T-cell (primary cell): ENCODE measurements around the gene ROCK2. TPM values are rescaled to one million over a fixed set of nuclear protein-coding genes. Genes with fewer than 3 reads are reported as not detected.

Experiments used
- ATAC-seq, 4 experiments: fragments of 200-7000 bp in 3 of 4; fragments of 150-1000 bp in 1 of 4; cut with Tn5 transposase; replicated peaks in 1 of 4; 1 replicate in 3 of 4; 2 replicates in 1 of 4; pipeline ENCODE4 v1.10.0; 2021; ENCODE audit warnings: moderate library complexity in 3 of 4, mild to moderate bottlenecking in 2 of 4, moderate number of reproducible peaks in 1 of 4
- CTCF ChIA-PET, 2 donors: fragments of 300-600 bp; sonication (Branson Sonifier 250); formaldehyde crosslinking; loops; one replicate each; lab custom pipeline; 2022; ENCODE audit warnings: antibody characterized with exemption in 2 of 2; lab: Charles Lee
- POLR2A ChIA-PET, 2 donors: fragments of 300-600 bp; sonication (Branson Sonifier 250); formaldehyde crosslinking; loops; one replicate each; lab custom pipeline; 2022; ENCODE audit warnings: antibody characterized with exemption in 2 of 2; lab: Charles Lee
- DNase-seq, 35 experiments: peaks; one replicate each; pipeline versions ENCODE4 v3.0.0 to v3.0.0-alpha.2; 2013 to 2023
- H3K27ac ChIP-seq: one replicate; pipeline ENCODE4 v1.5.1; 2013; ENCODE audit warnings: low read length
- H3K27me3 ChIP-seq, 2 experiments: replicated peaks in 1 of 2; 1 replicate in 1 of 2; 2 replicates in 1 of 2; pipeline versions ENCODE4 v1.6.1 to v1.7.0; 2013; ENCODE audit warnings: low read length in 1 of 2, mixed read lengths in 1 of 2; ENCODE audit not compliant: control insufficient read depth in 2 of 2, insufficient read depth in 2 of 2; ENCODE audit errors: extremely low read depth in 1 of 2
- H3K36me3 ChIP-seq, 2 donors: 1 replicate in 1 of 2; 2 replicates in 1 of 2; pipeline versions ENCODE4 v1.6.1 to v1.7.0; 2013; ENCODE audit warnings: low read length in 1 of 2; ENCODE audit not compliant: control insufficient read depth in 2 of 2, insufficient read depth in 1 of 2; ENCODE audit errors: extremely low read depth in 1 of 2
- H3K4me1 ChIP-seq, 2 experiments: 1 replicate in 1 of 2; 2 replicates in 1 of 2; pipeline versions ENCODE4 v1.6.1 to v1.7.0; 2013; ENCODE audit warnings: low read length in 2 of 2, mixed read lengths in 1 of 2; ENCODE audit not compliant: insufficient read depth in 2 of 2, control insufficient read depth in 1 of 2; ENCODE audit errors: extremely low read depth in 1 of 2
- H3K4me3 ChIP-seq, 2 donors: 1 replicate in 1 of 2; 2 replicates in 1 of 2; pipeline versions ENCODE4 v1.5.1 to v1.7.0; 2013; ENCODE audit warnings: mild to moderate bottlenecking in 2 of 2, low read length in 1 of 2, moderate library complexity in 1 of 2; ENCODE audit not compliant: control insufficient read depth in 1 of 2; ENCODE audit errors: extremely low read depth in 1 of 2
- H3K9me3 ChIP-seq: 2 replicates; pipeline ENCODE4 v1.7.0; 2013
- H3K27ac Mint-ChIP-seq, 2 donors: one replicate each; pipeline ENCODE4 v1.8.0; 2020 to 2021; ENCODE audit warnings: mild to moderate bottlenecking in 2 of 2, mixed read lengths in 2 of 2
- H3K27me3 Mint-ChIP-seq, 2 donors: one replicate each; pipeline ENCODE4 v1.8.0; 2021 to 2022; ENCODE audit warnings: mixed read lengths in 2 of 2
- H3K36me3 Mint-ChIP-seq: one replicate; pipeline ENCODE4 v1.8.0; 2021; ENCODE audit warnings: mixed read lengths
- H3K4me1 Mint-ChIP-seq, 3 donors: one replicate each; pipeline ENCODE4 v1.8.0; 2020 to 2022; ENCODE audit warnings: mixed read lengths in 3 of 3, mild to moderate bottlenecking in 1 of 3
- H3K4me3 Mint-ChIP-seq, 3 donors: one replicate each; pipeline ENCODE4 v1.8.0; 2020 to 2022; ENCODE audit warnings: mild to moderate bottlenecking in 3 of 3, mixed read lengths in 3 of 3, moderate library complexity in 3 of 3
- H3K9me3 Mint-ChIP-seq, 3 donors: one replicate each; pipeline ENCODE4 v1.8.0; 2020 to 2022; ENCODE audit warnings: mixed read lengths in 3 of 3
- WGBS: methylation state at CpG from one replicate; pipeline ENCODE4 v1.1.5; 2013; ENCODE audit warnings: missing lambda C conversion rate; ENCODE audit not compliant: insufficient coverage; 5-methylcytosine and 5-hydroxymethylcytosine counted together
- total RNA-seq, 35 experiments: library from RNA in 6 of 35; stranded (reverse) in 6 of 35; fragments of 120-200 nt in 1 of 35; gene quantifications; one replicate each; pipeline versions ENCODE4 v1.2.1 to v1.2.4 and lab custom pipeline; 2013 to 2026

Gene ROCK2
- total RNA-seq, 5 donors from 2014 or later (not counting 1 experiment from before 2014, with no cell fraction given) = 15.5 to 22.3 (median 18.6) TPM

DNA sequence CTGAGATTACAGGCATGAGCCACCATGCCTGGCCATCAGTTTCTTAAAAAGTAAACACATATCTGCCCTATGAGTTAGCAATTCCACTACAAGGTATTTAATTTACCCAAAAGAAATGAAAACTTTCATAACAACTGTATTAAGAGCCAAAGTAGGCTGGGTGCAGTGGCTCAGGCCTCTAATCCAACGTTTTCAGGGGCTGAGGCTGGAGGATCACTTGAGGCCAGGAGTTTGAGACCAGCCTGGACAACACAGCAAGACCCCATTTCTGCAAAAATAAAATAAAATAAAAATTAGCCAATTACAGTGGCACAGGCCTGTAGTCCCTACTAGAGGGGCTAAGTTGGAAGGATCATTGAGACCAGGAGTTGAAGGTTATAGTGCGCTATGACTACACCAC lies 6.5 kb downstream of the ROCK2 start:
- DNase-seq (no peak), ATAC-seq (no peak)
- POLR2A ChIA-PET = no interaction called here
- Histone ChIP-seq H3K27me3 (no peaks in the 10 kb centered on the region), H3K4me1 (peaks cover 6 to 9% of the 10 kb centered on the region in 2 experiments), H3K36me3 (no peaks in the 10 kb centered on the region), H3K9me3 (no peaks in the 10 kb centered on the region), H3K27ac (no peak overlapping the region), H3K4me3 (no peak overlapping the region)
- H3K4me3 Mint-ChIP-seq = no peak overlapping the region
- no CpG with 5 or more reads among the region's 2 CpGs for WGBS
- H3K9me3 Mint-ChIP-seq = peaks cover 0 to 5% (median 0%) of the 10 kb centered on the region in 3 donors
- CTCF ChIA-PET = no interaction called here
- peaks cover 48 to 57% (median 54%) of the 10 kb centered on the region in 3 donors for H3K4me1 Mint-ChIP-seq
- no peak overlapping the region for H3K27ac Mint-ChIP-seq
- H3K36me3 Mint-ChIP-seq = peaks cover 6% of the 10 kb centered on the region
- H3K27me3 Mint-ChIP-seq = no peaks in the 10 kb centered on the region

DNA sequence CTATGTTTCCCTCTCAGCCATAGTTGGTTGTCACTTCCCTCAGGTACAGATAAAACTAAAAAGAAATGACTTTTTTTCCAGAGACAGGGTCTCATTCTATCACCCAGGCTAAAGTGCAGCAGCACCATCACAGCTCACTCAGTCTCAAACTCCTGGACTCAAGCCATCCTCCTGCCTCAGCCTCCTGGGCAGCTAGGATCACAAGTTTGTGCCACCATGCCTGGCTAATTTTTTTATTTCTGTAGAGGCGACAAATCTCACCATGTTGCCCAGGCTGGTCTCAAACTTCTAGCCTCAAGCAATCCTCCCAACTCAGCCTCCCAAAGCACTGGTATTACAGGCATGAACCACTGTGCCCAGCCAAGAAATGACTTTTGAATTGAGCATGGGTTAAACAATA lies 8.2 kb downstream of the ROCK2 start:
- no peaks in the 10 kb centered on the region for H3K4me1 ChIP-seq
- ChIA-PET POLR2A (no interaction called here), CTCF (no interaction called here)
- Mint-ChIP-seq H3K27ac (no peak overlapping the region), H3K27me3 (no peaks in the 10 kb centered on the region), H3K9me3 (peaks cover 3 to 10% (median 5%) of the 10 kb centered on the region in 3 donors), H3K4me3 (no peak overlapping the region), H3K4me1 (peaks cover 45 to 48% (median 48%) of the 10 kb centered on the region in 3 donors), H3K36me3 (peaks cover 9% of the 10 kb centered on the region)
- no peak for ATAC-seq
- no peaks in the 10 kb centered on the region for H3K36me3 ChIP-seq
- H3K9me3 ChIP-seq = no peaks in the 10 kb centered on the region
- no peak for DNase-seq
- no peak overlapping the region for H3K27ac ChIP-seq
- H3K4me3 ChIP-seq = no peak overlapping the region
- WGBS = 100% methylated on average over 1 of the region's 1 CpG
- no peaks in the 10 kb centered on the region for H3K27me3 ChIP-seq

DNA sequence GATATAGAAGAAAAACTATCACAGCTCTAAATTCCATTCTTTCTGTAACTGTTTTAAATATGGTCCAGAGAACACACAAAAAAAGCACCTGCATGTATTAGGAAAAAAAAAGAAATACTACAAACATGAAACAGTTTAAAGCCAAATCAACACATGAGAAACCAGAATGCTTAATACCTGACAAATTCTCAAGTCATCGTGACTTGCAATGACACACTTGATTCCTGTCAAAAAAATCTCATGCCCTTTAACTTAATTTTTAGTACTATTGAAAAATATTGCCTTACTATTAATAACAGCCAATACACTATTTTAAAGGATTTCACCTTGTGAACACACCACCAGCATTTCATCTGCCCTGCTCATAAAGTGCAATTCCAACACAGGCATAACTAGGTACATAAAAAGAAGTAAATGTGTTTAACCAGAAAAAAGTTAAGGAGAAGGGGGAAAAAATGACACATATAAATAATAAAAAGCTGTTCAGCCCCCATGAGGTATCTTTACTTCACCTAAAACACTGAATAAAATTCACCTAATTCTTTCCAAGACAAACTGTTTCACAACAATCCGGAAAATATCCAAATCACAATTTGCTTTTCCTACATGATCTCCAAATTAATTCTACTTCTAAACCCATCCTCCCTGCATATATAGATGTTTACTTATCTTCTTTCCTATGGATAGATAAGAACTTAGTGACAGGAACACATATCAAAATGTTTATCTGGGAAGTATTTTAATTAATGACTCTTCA lies 10.8 kb downstream of the ROCK2 start:
- Mint-ChIP-seq H3K27ac (no peak overlapping the region), H3K36me3 (peaks cover 9% of the 10 kb centered on the region), H3K4me1 (peaks cover 25 to 33% (median 27%) of the 10 kb centered on the region in 3 donors), H3K27me3 (no peaks in the 10 kb centered on the region), H3K4me3 (no peak overlapping the region), H3K9me3 (peaks cover 3 to 10% (median 5%) of the 10 kb centered on the region in 3 donors)
- ChIA-PET POLR2A (interaction anchor here (0.5 kb wide), 2 partner anchors 631 to 951 kb away, joined by 4 to 8 read pairs; no protein-coding TSS in a partner anchor), CTCF (interaction anchor here in 1 of 2 donors (0.7 kb wide), 1 partner anchor 550 kb away, joined by 4 read pairs; no protein-coding TSS in a partner anchor)
- WGBS = no CpG with 5 or more reads among the region's 2 CpGs
- Histone ChIP-seq H3K4me1 (no peaks in the 10 kb centered on the region), H3K27ac (no peak overlapping the region), H3K27me3 (no peaks in the 10 kb centered on the region), H3K36me3 (no peaks in the 10 kb centered on the region), H3K9me3 (no peaks in the 10 kb centered on the region), H3K4me3 (no peak overlapping the region)
- DNase-seq = no peak
- no peak for ATAC-seq

DNA sequence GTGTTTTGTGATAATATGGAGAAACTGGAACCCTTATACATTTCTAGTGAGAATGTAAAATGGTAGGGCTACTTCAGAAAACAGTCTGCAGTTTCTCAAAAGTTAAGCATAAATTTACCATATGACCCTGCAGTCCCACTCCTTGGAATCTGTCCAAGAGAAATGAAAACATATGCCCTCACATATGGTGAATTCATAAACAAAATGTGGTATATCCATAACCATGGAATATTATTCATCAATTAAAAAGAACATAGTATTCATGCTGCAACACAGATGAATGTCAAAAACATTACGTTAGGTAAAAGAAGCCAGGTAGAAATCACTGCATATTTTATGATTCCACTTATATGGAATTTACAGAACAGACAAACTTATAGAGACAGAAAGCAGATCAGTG lies 11.8 kb downstream of the ROCK2 start:
- H3K27ac Mint-ChIP-seq = no peak overlapping the region
- ChIA-PET CTCF (no interaction called here), POLR2A (no interaction called here)
- no peaks in the 10 kb centered on the region for H3K27me3 Mint-ChIP-seq
- peaks cover 9% of the 10 kb centered on the region for H3K36me3 Mint-ChIP-seq
- Histone ChIP-seq H3K4me1 (no peaks in the 10 kb centered on the region), H3K4me3 (no peak overlapping the region), H3K27ac (no peak overlapping the region), H3K36me3 (no peaks in the 10 kb centered on the region), H3K27me3 (no peaks in the 10 kb centered on the region), H3K9me3 (no peaks in the 10 kb centered on the region)
- peaks cover 24 to 36% (median 32%) of the 10 kb centered on the region in 3 donors for H3K4me1 Mint-ChIP-seq
- no peak for ATAC-seq
- H3K4me3 Mint-ChIP-seq = no peak overlapping the region
- no CpG with 5 or more reads among the region's 1 CpG for WGBS
- no peak for DNase-seq
- H3K9me3 Mint-ChIP-seq = peaks cover 3 to 10% (median 5%) of the 10 kb centered on the region in 3 donors

DNA sequence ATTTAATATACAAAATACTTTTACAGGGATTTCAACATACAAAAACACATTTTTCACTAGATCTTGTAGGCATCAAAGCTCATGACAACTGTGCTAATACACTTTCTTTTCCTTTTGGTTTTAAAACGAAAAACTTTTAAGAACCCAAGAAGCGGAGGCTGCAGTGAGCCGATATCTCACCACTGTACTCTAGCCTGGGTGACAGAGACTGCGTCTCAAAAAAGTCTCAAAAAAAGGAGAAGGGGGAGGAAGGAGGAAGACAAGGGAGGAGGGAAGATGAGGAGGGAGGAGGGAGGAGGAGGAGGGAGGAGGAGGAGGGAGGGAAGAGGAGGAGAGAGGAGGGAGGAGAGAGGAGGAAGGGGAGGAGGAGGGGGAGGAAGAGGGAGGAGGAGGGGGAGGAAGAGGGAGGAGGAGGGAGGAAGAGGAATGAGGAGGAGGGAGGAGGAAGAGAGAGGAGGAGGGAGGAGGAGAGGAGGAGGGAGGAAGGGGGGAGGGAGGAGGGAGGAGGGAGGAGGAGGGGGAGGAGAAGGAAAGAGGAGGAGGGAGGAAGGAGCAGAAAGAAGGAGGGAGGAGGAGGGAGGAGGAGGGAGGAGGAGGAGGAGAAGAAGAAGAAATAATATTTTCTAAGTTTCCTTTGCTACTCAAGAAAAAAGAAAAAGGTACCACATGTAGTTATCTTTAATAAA lies 13.8 kb downstream of the ROCK2 start:
- Histone ChIP-seq H3K27ac (no peak overlapping the region), H3K4me1 (no peaks in the 10 kb centered on the region), H3K27me3 (no peaks in the 10 kb centered on the region), H3K36me3 (no peaks in the 10 kb centered on the region), H3K9me3 (no peaks in the 10 kb centered on the region), H3K4me3 (no peak overlapping the region)
- Mint-ChIP-seq H3K4me1 (peaks cover 24 to 29% (median 27%) of the 10 kb centered on the region in 3 donors), H3K36me3 (peaks cover 6% of the 10 kb centered on the region), H3K27ac (no peak overlapping the region), H3K9me3 (peaks cover 3 to 6% (median 5%) of the 10 kb centered on the region in 3 donors), H3K27me3 (no peaks in the 10 kb centered on the region), H3K4me3 (no peak overlapping the region)
- no peak for ATAC-seq
- ChIA-PET POLR2A (no interaction called here), CTCF (no interaction called here)
- DNase-seq = no peak
- WGBS = no CpG with 5 or more reads among the region's 4 CpGs

DNA sequence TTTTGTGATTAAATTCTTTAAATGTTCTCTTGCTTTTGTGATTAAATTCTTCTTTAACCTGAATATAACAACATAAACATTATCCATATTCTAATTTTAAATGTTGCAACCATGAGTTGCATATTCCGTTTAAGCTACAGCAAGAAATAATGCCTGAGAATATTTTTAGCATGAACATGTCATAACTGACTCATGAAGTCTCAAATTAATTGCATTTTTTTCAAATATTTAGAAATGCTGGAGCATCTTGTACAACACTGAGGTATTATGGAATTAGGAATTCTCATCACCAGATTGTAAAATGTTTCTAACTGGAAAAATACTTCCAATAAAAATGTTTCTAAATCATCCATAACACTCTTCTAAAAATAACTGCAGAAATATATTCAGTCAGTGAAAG lies 14.7 kb downstream of the ROCK2 start:
- no peak overlapping the region for H3K4me3 Mint-ChIP-seq
- WGBS = no CpG with 5 or more reads among the region's 1 CpG
- ChIA-PET CTCF (no interaction called here), POLR2A (no interaction called here)
- Histone ChIP-seq H3K27ac (no peak overlapping the region), H3K4me3 (no peak overlapping the region), H3K9me3 (no peaks in the 10 kb centered on the region), H3K4me1 (no peaks in the 10 kb centered on the region), H3K36me3 (no peaks in the 10 kb centered on the region), H3K27me3 (no peaks in the 10 kb centered on the region)
- peaks cover 3 to 6% (median 5%) of the 10 kb centered on the region in 3 donors for H3K9me3 Mint-ChIP-seq
- H3K4me1 Mint-ChIP-seq = peaks cover 22 to 25% (median 24%) of the 10 kb centered on the region in 3 donors
- H3K27me3 Mint-ChIP-seq = no peaks in the 10 kb centered on the region
- peaks cover 6% of the 10 kb centered on the region for H3K36me3 Mint-ChIP-seq
- DNase-seq (no peak), ATAC-seq (no peak)
- H3K27ac Mint-ChIP-seq = no peak overlapping the region
